ENCODE measurements around the gene ZMYND8.
"Not testable (repeated sequence)": the region's sequence is repeated elsewhere in the genome, so short reads cannot be mapped to it uniquely, and the experiment has no call there.

The ZMYND8 gene

DNA sequence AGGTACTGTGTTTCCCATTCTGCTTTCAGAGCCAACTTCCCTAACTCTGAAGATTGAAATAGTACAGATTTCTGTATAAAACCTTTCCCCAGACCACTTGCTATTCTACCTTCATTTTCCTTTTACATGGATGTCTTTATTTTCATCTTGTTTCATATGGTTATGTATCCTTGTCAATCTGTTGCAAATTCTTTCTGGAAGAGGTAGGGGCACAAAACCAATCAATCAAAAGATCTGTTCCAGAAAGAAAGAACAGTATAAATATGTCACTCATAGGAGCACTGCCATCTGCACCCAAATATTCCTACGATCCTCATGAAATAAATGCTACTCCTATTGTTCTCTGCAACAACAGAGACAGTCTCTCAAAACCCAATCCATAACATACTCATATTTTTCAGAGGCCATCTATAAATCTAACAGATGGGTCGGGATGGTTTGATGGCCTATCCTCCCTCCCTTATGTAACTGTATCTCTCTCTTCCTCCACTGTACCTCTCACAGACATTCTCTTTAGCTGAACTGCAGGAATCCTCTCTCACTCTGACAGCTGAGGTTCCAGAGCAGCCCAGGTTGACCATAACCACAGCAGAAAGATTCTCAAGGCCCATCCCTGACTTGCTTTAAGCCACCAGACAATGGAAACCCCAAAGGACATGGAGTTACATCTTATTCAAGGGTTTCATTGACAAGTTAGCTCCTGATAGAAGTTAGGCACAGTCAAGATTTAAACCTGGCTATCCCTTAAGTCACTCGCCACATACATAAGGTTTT lies 112.8 kb downstream of the ZMYND8 start:
- no peak for DNase-seq

DNA sequence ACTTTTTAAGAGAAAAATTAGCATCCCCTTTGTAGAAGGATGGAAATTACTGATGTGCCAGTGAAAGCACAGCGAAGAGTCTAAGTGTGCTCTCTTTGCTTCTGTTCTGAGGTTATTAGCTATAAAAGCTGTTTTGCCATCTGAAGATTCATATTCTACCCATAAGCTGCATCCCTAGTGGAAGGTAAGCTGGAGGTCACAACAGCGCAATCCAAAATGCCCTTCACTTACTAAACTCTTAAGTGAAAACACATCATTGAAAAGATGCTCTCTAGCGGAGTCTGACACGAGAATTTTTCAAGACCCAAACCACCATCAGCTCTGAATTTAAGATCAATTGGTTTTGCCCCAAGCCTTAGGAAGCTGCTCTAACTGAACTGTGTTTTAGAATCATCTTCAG lies 113.5 kb downstream of the ZMYND8 start:
- DNase-seq, result no peak

DNA sequence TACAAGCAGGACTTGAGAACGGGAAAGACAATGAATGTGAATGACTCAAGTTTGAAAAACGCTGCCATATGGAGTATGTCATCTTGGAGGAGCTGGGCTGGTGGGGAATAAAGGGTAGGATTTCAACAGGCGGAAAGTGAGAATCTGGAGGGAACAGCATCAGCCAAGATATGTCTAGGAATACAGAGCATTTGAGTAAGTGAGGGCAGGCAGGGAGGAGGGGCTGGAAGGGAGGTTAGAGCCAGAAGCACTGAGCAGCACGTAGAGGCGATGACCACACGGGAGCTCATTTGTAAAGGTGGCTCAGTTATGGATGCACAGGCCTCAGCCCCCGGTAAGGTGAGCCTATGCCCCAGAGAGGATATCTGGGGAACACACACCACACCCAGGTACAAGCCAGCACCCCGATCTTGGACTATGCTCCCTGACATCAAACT lies 115.1 kb downstream of the ZMYND8 start:
- no peak for DNase-seq

DNA sequence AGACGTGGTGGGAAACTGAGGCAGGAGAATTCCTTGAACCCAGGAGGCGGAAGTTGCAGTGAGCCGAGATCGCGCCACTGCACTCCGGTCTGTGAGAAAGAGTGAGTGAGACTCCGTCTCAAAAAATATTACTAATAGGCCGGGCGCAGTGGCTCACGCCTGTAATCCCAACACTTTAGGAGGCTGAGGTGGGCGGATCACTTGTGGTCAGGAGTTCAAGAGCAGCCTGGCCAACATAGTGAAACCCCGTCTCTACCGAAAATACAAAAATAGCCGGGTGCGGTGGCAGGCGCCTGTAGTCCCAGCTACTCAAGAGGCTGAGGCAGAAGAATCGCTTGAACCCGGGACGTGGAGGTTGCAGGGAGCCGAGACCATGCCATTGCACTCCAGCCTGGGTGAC lies 116.4 kb downstream of the ZMYND8 start:
- not testable (repeated sequence) for DNase-seq

DNA sequence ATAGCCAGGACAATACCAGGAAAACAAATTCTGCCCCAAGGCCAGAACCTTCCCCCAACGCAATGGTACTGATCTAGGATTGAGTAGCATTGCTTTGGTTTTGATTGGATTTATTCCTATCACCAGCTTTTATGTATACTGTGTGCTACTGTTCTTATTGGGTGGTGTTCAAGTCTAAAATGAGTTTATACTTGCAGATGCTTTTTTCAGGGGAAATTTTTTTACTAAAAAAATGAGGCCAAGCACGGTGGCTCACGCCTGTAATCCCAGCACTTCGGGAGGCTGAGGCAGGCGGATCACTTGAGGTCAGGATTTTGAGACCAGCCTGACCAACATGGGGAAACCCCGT lies 116.8 kb downstream of the ZMYND8 start:
- no peak for DNase-seq

DNA sequence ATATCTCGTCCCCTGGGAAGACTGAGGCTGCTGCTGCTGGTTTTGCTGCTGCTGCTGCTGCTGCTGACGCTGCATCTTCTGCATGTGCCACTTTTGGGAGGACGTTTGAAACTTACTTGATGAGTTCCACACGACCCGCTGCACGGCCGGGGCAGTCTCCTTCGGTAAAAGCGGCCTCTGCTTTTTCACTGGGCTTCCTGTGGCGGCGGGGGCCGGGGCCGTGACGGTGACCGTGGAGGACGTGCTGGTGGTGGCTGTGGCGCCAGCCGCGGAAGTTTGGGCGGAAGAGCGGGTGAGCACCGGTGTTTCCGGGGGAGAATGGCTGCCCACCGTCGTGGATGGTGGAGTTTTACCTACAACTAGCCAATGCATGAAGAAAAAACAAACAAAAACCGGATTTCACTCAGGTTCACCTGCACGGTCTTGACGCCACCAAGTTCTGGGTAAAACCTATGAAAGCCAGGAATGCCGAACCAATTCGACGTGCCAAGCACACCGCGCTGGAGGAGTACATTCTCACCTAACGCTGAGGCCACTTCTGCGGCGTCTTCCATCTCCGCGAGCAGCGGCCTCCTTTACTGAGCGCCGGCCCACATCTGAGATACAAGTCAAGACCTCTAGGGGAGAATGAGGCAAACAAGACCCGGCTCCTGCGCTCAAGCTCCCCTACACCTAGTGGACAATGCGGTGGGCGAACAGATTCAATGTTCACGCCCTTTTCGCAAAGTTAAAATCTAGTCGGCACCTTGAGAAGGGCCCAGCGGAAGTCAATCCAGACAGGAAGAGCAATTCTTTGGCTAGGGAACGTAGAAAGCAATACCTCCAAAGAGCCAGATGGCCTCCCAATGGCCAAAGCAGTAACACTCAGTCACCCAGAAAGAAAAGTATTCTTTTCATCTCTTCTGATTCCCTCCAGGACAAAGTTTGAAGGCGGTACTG lies 117.5 kb downstream of the ZMYND8 start:
- DNase-seq, result no peak

DNA sequence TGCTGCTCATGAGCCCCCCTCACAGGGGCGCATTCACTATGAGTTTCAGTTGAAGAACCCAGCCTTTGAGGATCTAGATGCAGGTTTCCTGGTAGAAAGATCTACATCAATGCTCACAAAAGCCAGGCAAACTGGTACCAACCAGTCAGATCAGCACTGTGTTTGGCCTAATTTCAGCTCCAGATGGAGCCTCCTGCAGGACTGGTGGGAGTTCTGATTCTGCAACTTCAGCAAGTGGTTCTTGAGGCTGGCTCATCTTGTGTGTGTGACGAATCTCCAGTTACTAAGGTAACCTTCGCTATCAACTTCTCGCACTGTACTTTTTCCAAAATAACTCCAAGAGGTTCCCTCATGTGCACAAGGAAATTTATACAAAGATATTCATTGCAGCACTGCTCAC lies 118.8 kb downstream of the ZMYND8 start:
- DNase-seq, result no peak

DNA sequence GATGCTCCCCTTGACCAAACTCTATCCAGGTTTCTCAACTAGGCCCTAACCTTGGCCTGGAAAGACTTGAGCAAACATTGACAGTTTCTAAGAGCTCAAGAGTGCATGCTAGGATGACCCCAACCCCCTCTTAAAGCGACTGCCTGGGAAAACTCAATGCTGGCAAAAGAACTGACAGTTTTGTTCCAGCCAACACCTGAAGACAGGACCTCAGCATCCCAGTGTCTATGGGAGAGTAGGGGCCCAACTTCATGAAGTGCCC lies 119.9 kb downstream of the ZMYND8 start:
- DNase-seq, result no peak

DNA sequence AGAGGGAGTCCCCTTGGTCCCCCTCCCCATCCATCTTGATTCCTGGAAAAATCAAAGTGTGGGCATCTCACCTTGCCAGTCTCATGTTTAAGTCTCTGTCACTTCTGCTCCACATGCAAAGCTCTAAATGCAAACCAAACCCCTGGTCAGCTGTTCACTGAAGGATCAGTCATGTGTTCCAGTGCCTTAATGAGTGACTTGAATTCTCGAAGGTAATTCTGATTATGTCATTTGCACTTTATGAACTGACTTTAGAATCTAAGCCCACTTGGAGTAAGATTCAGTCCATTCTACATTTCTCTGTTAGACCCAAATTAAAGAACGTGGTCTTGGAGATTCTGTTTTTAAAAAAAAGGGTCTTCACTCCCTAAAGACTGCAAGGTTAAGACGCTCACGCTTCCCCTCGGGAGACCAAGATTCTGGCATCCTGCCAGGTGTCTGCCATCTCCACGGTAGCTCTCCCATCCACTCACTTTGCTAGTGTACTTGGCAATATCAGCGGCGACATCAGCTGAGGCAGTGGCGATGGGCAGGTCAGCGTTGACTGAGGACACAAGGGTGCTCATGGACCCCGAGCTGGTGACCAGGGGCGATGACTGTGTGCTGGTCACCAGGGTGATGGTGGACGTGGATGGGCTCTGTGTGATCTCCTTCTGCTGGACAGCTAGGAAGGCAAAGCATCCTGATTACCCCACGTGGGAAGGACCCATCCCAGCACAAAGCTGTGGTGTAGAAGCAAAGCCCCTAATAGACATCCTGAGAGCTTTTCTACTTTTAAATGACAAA lies 120.5 kb downstream of the ZMYND8 start:
- DNase-seq, result no peak

DNA sequence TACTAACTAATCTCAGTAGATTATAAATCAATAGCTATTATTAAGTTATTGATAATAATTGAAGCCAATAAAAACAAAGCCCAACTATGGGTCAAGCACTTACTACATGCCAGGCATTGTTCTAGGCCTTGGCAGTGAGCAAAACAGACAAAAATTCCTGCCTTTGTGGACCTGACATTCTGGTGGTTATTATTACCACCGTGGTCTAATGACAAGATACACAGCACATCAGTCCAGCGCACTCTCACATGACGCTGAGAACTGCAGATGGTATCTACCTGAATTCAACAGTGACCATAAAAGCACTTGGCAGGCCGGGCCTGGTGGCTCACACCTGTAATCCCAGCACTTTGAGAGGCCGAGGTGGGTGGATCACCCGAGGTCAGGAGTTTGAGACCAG lies 121.4 kb downstream of the ZMYND8 start:
- no peak for DNase-seq

DNA sequence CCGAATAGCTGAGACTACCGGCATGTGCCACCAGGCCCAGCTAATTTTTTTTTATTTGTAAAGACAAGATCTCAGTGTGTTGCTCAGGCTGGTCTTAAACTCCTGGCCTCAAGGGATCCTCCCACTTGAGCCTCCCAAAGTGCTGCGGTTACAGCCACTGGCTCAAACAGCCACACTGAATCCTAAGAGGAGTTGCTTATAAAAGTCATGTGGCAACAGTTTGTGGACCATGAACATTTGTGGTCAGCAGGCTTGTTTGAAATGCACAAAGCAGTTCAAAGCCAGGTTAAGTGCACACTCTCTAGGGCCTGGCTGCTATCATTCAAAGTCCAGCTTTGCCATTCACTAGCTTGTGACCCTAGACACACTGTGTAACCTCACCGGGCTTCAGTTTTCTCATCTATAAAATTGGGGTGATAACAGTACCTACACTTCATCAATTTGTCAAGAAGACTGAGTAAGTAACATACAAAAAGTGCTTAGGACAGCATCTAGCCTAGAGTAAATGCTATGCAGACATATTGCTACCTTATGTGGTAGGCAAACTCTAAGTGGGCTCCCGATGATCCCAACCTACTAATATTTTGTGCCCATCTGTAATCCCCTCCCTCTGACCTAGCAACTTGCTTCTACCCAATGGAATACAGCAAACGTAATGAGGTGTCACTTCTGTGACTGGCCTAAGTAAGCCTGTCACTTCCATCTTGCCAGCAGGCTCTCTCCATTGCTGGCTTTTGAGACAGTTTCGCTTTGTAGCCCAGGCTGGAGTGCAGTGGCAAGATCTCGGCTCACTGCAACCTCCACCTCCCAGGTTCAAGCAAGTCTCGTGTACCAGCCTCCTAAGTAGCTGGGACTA lies 122.9 kb downstream of the ZMYND8 start:
- no peak for DNase-seq

DNA sequence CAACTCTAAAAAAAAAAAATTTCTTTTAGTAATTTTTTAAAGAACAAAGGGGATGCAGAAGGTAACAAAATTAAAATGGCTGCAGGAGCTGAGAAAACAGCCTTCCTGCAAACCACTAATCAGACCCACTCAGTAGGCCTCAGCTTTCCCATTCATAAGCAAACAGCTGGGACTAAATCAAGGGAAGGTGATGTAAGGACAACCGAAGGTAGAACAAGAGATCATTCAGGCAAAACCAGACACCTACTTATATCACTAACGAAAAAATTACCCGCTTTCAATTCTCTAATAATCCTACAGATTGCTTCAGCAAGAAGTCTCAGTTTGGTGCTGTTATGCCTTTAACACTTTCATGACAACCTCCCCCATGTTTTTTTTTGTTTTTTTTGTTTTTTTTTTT lies 124.0 kb downstream of the ZMYND8 start:
- DNase-seq, result no peak

DNA sequence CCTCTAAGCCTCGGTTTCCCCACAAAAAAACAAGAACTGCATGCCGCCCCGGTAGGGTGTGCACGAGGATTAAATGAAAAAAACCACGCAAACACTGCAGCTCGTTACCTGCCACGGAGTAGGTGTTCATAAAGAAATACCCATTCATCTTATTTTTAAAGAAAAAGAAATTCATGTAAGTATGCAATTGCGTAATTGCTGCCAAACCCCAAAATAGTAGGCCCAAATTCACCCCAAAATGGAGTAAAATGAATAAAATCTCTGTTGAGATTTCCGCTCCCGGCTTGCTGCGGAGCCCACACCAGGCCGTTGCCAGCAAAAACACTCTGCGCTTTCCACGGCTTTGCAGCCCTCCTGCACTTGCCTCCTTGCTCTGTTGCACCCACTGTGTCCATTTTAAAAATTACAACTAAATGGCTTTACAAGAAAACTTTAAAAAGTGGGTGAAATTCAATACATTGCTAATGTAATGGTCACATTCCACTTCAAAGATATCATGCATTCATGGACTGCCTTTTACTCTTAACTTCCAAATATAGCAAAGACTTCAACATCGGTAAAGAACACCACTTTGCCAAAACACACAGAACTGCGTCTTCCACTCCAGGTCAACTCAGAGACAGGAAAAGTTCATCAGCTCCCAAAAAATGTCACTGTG lies 125.0 kb downstream of the ZMYND8 start:
- DNase-seq, result no peak

DNA sequence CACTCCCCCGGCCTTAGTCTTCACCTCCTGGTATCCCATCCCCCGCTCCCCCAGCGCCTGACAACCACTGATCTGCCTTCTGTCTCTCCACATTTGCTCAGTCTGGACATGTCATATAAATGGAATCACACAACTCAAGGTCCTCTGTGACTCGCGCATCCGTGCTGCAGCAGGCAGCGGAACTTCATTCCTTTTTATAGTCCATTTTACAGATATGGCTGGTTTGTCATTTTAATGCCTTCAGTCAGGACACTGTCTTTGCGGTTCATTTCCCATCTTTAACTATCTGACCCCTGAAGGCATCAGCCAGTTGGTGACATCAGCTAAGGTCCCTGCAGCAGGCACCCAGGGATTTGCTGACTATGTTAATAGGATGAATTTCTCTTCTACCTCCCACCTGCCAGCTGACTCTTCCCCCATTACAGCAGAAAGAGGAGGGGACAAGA lies 125.7 kb downstream of the ZMYND8 start:
- DNase-seq, result no peak

DNA sequence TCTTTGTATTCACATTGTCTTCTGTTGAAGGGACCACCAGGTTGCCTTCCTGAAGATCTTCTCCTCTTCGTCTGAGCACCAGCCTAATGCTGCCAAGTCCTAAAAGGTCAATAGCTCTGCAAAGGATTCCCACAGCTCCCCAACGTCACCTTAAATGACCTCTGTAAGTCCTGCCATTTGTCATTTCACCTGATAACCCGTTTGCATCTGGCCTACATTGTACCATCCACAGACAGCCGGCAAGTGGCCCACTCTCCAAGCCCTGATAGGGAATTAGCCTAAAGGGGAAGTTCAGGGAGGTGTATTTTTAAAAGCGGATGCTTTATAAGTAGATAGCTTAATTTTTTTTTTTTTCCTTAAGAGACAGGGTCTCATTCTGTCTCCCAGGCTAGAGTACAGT lies 127.8 kb downstream of the ZMYND8 start:
- DNase-seq, result no peak

DNA sequence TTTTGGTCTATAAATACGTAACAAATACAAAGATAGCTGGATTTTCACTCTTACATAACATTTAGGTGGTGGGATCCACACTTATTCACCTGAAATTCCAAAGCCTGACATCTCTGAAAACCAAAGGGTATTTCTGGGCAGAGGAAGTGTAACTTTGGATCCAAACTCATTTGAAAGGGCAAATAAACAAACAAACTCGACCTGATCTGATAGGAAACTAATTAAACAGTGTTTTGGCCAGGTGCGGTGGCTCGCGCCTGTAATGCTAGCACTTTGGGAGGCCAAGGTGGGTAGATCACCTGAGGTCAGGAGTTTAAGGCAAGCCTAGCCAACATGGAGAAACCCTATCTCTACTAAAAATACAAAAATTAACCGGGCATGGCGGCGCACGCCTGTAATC lies 128.9 kb downstream of the ZMYND8 start:
- no peak for DNase-seq

DNA sequence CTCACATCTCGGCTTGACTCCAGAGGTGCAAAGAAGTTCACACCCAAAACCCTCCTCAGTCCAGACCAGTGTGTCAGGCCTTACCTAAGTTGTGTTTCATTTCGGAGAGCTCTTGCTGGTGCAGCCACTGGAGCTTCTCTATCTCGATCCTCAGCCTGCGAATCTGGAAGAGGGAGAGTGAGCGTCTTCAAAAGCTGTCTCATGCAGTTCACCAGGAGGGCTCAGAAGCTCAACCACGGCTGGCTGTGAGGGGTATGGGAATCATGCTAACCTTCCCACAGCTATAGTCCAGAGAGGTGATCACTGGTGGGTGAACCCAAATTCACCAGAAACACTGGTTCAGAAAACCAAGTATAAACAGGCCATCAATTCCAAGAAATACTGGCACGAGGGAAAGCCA lies 129.4 kb downstream of the ZMYND8 start:
- DNase-seq, result no peak

DNA sequence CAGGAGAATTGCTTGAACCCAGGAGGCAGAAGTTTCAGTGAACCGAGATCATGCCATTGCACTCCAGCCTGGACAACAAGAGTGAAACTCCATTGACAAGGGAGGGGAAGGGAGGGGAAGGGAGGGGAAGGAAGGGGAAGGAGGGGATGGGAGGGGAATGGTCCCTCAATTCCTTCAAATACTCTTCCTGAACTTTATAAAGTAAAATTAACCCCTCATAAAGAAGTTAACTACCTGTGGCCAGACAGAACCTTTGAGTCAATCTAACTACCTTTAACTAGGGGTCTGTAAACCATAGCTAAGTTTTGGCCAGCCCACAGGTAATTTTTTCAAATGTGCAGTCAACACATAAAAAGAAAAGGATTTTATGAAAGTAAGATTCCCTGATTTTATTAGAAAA lies 131.0 kb downstream of the ZMYND8 start:
- no peak for DNase-seq

DNA sequence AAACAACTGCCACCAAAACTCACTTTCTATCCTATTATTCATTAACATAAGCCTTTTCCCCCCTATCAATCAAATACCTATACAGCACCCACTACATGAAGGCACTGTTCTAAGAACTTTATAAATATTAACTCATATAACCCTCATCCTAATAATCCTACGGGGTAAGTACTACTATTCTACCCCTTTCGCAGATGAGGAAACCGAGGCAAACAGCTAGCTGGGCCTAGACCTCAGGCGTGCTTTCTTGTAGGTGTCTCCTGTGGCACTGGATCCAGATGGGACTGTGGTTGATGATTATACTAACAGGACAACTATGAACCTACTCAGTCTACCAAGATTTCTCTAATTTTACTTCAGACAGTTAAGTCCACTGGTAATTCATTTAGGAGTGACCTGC lies 131.6 kb downstream of the ZMYND8 start:
- no peak for DNase-seq

DNA sequence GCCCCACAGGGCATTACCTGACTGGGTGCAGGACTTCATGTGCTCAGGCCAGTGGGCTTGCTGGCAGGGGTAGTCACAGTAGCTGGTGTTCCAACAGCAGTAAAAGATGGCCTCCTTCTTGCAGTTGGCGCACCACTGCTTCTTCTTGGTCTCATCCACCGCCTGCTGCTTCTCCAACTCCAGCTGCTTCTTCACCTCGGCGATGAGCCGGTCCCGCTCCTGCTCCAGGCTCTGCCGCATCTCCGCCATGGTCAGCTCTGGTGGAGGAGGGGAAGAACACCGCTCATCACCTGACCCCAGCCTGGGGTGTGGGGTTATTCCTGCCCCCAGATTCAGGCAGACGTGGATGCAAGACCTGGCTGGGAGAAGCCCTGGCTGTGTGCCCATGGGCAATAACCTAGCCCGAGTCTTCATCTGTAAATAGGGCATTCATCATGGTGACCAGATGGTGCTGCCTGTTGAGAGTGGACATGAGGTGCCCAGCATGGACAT lies 132.2 kb downstream of the ZMYND8 start:
- DNase-seq, result no peak

DNA sequence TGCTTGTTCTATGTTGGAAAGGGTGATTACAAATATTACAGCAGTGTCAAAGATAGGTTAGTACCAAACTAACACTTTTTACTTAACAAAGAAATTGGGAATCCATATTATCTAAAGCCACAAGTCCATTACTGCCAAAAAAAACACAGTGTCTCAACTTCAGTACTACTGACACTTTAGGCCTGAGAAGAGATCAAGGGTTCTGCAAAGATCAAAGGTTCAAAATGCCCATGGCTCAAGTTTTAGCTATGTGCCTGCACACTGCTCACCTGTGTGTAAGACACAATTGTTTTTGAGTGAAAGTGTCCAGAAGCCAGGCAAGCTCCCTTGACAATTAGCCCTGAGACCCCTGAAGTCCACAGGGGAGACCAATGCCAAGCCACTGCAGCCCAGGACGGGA lies 132.6 kb downstream of the ZMYND8 start:
- DNase-seq, result no peak

Data from NCI-H187 (cell line).